ENCODE data around the gene RSRP1. TPM values are rescaled to one million over a fixed set of nuclear protein-coding genes. Genes with fewer than 3 reads are reported as not detected.

RSRP1 gene
- total and polyA plus RNA-seq, 12 donors, result 22.8 to 663 (median 107) TPM

DNA sequence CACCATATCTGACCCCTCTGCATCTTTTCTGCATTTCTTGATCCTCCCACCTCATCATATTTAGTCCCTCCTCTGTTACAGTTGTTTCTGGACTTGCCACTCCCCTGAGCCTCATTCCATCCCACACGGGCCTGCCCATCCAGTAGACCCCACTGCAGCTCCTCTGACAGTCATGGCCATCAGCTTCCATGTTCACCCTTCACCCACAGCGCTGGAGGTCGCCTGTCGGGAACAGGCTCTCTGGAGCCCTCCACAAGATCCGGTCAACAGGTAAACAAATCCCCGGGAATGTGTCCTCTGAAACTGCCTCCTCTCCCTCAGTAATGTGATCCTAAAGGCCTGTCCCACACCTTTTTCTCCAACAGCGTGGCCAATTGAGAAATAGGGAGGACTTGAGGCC lies 46.2 kb downstream of the RSRP1 start:
- intact Hi-C loops (cut with DNase I), result loop anchor here (5.0 to 10.0 kb wide), 3 partner anchors 169 to 356 kb away; no protein-coding TSS in a partner anchor
- H3K27me3 ChIP-seq, result no peaks in the 10 kb centered on the region
- TF ChIP-seq, protein P1, sequence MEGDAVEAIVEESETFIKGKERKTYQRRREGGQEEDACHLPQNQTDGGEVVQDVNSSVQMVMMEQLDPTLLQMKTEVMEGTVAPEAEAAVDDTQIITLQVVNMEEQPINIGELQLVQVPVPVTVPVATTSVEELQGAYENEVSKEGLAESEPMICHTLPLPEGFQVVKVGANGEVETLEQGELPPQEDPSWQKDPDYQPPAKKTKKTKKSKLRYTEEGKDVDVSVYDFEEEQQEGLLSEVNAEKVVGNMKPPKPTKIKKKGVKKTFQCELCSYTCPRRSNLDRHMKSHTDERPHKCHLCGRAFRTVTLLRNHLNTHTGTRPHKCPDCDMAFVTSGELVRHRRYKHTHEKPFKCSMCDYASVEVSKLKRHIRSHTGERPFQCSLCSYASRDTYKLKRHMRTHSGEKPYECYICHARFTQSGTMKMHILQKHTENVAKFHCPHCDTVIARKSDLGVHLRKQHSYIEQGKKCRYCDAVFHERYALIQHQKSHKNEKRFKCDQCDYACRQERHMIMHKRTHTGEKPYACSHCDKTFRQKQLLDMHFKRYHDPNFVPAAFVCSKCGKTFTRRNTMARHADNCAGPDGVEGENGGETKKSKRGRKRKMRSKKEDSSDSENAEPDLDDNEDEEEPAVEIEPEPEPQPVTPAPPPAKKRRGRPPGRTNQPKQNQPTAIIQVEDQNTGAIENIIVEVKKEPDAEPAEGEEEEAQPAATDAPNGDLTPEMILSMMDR (IDR thresholded peaks at IDR 0.05), result no peak
- TF ChIP-seq POLR2A (IDR thresholded peaks at IDR 0.05), result no peak
- H3K9me3 ChIP-seq (replicated peaks in 1 of 3), result no peaks in the 10 kb centered on the region
- DNase-seq, result no peak
- H3K4me3 ChIP-seq, result no peak overlapping the region
- no peaks in the 10 kb centered on the region for H3K4me1 ChIP-seq (replicated peaks in 1 of 2)
- 81 to 88% (median 85%) methylated on average over 7 of the region's 7 CpGs for WGBS, 4 donors
- no peaks in the 10 kb centered on the region for H3K36me3 ChIP-seq (replicated peaks in 1 of 2)
- H3K27ac ChIP-seq, result no peak overlapping the region

DNA sequence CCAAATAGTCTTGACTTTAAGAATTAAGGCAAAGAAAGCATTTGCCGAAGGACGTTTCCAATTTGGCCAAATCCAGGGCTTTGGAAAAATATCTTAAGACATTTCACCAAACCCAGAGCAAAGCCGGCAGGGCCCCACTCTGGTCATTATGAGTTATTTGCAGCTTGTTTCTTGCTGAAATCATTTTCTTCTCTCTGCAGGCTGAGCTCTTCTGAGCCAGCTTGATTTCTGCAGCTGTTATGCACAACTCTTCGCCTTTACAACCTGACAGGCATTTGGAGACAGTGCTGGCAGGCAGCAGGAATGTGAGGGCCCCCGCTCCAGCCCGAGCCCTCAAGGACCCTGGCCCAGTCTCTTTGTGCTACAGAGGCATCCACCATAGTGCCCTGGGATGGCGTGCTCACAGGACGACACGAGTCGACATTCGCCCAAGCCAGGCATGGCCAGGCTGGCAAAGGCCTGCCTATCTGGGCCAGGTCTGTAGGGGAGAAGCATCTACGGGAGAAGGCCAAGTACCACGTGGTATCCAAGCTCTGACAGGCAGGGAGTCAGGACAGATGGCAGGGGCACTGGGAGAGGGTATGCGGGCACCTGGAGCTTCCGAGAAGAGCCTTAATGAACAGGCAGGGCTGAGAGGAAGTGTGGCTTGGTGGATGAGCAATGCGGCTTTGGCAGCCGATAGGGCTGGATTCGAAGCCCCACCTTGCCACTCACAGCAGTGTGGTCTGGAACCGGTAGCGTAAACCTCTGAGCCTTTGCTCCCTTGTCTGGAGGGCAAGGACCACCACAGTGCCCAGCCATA lies 47.2 kb downstream of the RSRP1 start:
- DNase-seq, result no peak
- H3K4me3 ChIP-seq, result no peak overlapping the region
- no peaks in the 10 kb centered on the region for H3K4me1 ChIP-seq (replicated peaks in 1 of 2)
- H3K27me3 ChIP-seq, result no peaks in the 10 kb centered on the region
- intact Hi-C loops (cut with DNase I), result loop anchor here (5.0 to 10.0 kb wide), 3 partner anchors 168 to 355 kb away; no protein-coding TSS in a partner anchor
- no peak overlapping the region for H3K27ac ChIP-seq
- H3K9me3 ChIP-seq (replicated peaks in 1 of 3), result no peaks in the 10 kb centered on the region
- TF ChIP-seq, protein P1 (IDR thresholded peaks at IDR 0.05), result no peak
- TF ChIP-seq POLR2A (IDR thresholded peaks at IDR 0.05), result no peak
- no peaks in the 10 kb centered on the region for H3K36me3 ChIP-seq (replicated peaks in 1 of 2)
- WGBS, 4 donors, result 81 to 84% (median 83%) methylated on average over 12 to 20 of the region's 20 CpGs

DNA sequence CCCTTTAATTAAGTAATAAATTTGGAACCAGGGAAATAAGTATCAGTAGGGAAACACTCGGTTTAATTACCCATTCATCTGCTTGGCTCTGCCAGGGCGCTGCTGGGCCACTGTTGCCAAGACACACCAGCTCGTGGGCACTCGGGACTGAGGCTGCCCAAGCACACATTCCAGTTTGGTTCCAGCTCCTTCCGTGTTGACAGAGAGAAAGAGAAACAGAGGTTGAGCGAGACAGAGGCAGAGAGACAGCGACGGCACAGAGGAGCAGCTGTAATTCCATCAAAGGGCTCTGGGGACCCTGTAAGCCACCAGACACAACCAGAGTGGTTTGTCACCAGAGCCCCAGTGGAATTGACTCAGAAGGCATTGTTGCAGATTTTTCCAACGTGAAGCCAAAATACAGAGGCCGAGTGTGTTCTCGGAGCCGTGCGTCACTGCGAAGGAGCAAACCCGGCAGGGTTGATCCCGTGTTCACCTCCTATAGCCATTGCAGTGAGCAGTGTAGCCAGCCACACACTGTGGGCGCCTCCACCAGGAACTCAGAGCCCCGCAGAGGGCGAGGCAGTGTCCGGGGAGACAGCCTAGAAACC lies 48.5 kb downstream of the RSRP1 start:
- H3K27me3 ChIP-seq, result no peaks in the 10 kb centered on the region
- TF ChIP-seq, protein P1 (IDR thresholded peaks at IDR 0.05), result no peak
- no peak for TF ChIP-seq POLR2A (IDR thresholded peaks at IDR 0.05)
- H3K4me1 ChIP-seq (replicated peaks in 1 of 2), result peaks cover 0 to 8% of the 10 kb centered on the region in 2 donors
- no peaks in the 10 kb centered on the region for H3K36me3 ChIP-seq (replicated peaks in 1 of 2)
- no peak overlapping the region for H3K27ac ChIP-seq
- H3K9me3 ChIP-seq (replicated peaks in 1 of 3), result no peaks in the 10 kb centered on the region
- no peak for DNase-seq
- WGBS, 4 donors, result 68 to 83% (median 79%) methylated on average over 16 to 20 of the region's 20 CpGs
- intact Hi-C loops (cut with DNase I), result no loop called here
- H3K4me3 ChIP-seq, result no peak overlapping the region

DNA sequence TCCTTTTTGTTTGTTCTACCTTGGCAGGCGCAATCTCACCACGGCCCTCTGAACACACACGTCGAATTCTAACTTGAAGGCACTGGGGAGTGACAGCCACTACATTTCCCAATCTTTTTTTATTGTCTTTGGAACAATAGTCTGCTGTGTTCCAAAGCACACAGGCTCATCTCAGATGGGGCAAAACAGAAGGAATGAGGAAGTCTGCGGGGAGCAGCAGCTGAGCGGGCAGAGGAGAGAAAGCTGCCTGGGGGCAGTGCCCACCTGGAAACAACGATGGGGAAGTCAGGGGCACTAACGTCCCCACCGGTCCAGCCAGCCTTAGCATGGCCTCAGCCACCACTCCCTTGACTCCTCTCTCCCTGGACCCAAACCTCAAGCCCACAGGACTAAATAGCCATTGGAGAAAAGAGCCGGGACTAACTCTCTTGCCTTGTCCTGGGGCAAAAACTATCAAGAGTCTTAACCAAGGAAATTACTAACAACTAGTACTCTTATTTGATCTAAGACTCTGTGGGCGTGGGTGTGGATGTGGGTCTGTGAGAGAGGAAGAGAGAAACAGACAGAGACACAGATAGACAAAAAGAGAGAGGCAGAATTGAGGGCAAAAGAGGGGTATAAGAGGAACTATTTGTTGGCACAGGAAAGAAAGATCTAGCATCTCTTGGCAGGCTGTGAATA lies 49.1 kb downstream of the RSRP1 start:
- Histone ChIP-seq H3K9me3 (replicated peaks in 1 of 3) (no peaks in the 10 kb centered on the region), H3K27me3 (no peaks in the 10 kb centered on the region), H3K36me3 (replicated peaks in 1 of 2) (no peaks in the 10 kb centered on the region), H3K4me1 (replicated peaks in 1 of 2) (peaks cover 0 to 8% of the 10 kb centered on the region in 2 donors), H3K27ac (no peak overlapping the region), H3K4me3 (no peak overlapping the region)
- WGBS, 4 donors, result 56 to 67% (median 65%) methylated on average over 11 of the region's 11 CpGs
- intact Hi-C loops (cut with DNase I), result no loop called here
- no peak for TF ChIP-seq POLR2A (IDR thresholded peaks at IDR 0.05)
- TF ChIP-seq, protein P1 (IDR thresholded peaks at IDR 0.05), result no peak
- no peak for DNase-seq

Measured in adrenal gland (tissue), 12 donors.